Measurements from ENCODE around the gene ZSCAN2.
A peak's percentile ranks its signal among the peaks of the same experiment; 100 is the strongest.
"Not testable (repeated sequence)": the region's sequence is repeated elsewhere in the genome, so short reads cannot be mapped to it uniquely, and the experiment has no call there.

ZSCAN2 gene

GRCh38 chr15:84600687-84601554 is at the start of gene ZSCAN2:
Gene ZSCAN2, plus strand, starts transcription at chr15:84601009. Its CDS starts 2,919 bp downstream, at chr15:84603928.
- Histone ChIP-seq H3K4me1 (ENCODE audit: control insufficient read depth, insufficient read depth, low read length) (peaks cover 11% of the 10 kb centered on the region), H3K27ac (ENCODE audit: low read length) (no peak within 1 kb of the TSS), H3K36me3 (ENCODE audit: control insufficient read depth, insufficient read depth, low read length) (no peaks in the 10 kb centered on the region; the same call in 1 of the 2 replicates), H3K9me3 (ENCODE audit: control insufficient read depth, insufficient read depth, low read length) (no peaks in the 10 kb centered on the region), H3K27me3 (ENCODE audit: control insufficient read depth, insufficient read depth, low read length) (no peaks in the 10 kb centered on the region), H3K4me3 (ENCODE audit: low read length) (peak within 1 kb of the TSS; percentile 48)
- no CpG with 5 or more reads among the region's 68 CpGs for WGBS (ENCODE audit: insufficient coverage, insufficient read length)
- peak; percentile 92 for DNase-seq (ENCODE audit: low read depth, low spot score)

- not testable (repeated sequence) for H3K36me3 ChIP-seq (ENCODE audit: control insufficient read depth, insufficient read depth, low read length); H3K4me1 ChIP-seq (ENCODE audit: control insufficient read depth, insufficient read depth, low read length); H3K27ac ChIP-seq (ENCODE audit: low read length); H3K27me3 ChIP-seq (ENCODE audit: control insufficient read depth, insufficient read depth, low read length); H3K9me3 ChIP-seq (ENCODE audit: control insufficient read depth, insufficient read depth, low read length); DNase-seq (ENCODE audit: low read depth, low spot score); H3K4me3 ChIP-seq (ENCODE audit: low read length)
- WGBS (ENCODE audit: insufficient coverage, insufficient read length), result no CpG with 5 or more reads among the region's 2 CpGs
Measured at GRCh38 chr15:84551624-84552023, 49.2 kb upstream of the ZSCAN2 start.

- H3K9me3 ChIP-seq (ENCODE audit: control insufficient read depth, insufficient read depth, low read length), result no peaks in the 10 kb centered on the region
- no peaks in the 10 kb centered on the region for H3K4me1 ChIP-seq (ENCODE audit: control insufficient read depth, insufficient read depth, low read length)
- H3K27me3 ChIP-seq (ENCODE audit: control insufficient read depth, insufficient read depth, low read length), result no peaks in the 10 kb centered on the region
- H3K4me3 ChIP-seq (ENCODE audit: low read length), result no peak overlapping the region
- no CpG with 5 or more reads among the region's 1 CpG for WGBS (ENCODE audit: insufficient coverage, insufficient read length)
- H3K27ac ChIP-seq (ENCODE audit: low read length), result no peak overlapping the region
- DNase-seq (ENCODE audit: low read depth, low spot score), result no peak
- H3K36me3 ChIP-seq (ENCODE audit: control insufficient read depth, insufficient read depth, low read length), result no peaks in the 10 kb centered on the region
Measured at GRCh38 chr15:84552896-84553295, 47.9 kb upstream of the ZSCAN2 start.

- not testable (repeated sequence) for H3K36me3 ChIP-seq (ENCODE audit: control insufficient read depth, insufficient read depth, low read length); H3K27ac ChIP-seq (ENCODE audit: low read length); H3K4me3 ChIP-seq (ENCODE audit: low read length); H3K4me1 ChIP-seq (ENCODE audit: control insufficient read depth, insufficient read depth, low read length); H3K27me3 ChIP-seq (ENCODE audit: control insufficient read depth, insufficient read depth, low read length); DNase-seq (ENCODE audit: low read depth, low spot score); H3K9me3 ChIP-seq (ENCODE audit: control insufficient read depth, insufficient read depth, low read length)
- no CpG with 5 or more reads among the region's 3 CpGs for WGBS (ENCODE audit: insufficient coverage, insufficient read length)
Measured at GRCh38 chr15:84556690-84557089, 44.1 kb upstream of the ZSCAN2 start.

GRCh38 chr15:84568021-84568420 is 32.8 kb upstream of the ZSCAN2 start:
- DNase-seq (ENCODE audit: low read depth, low spot score); H3K4me1 ChIP-seq (ENCODE audit: control insufficient read depth, insufficient read depth, low read length); H3K27me3 ChIP-seq (ENCODE audit: control insufficient read depth, insufficient read depth, low read length); H3K4me3 ChIP-seq (ENCODE audit: low read length); H3K9me3 ChIP-seq (ENCODE audit: control insufficient read depth, insufficient read depth, low read length); H3K27ac ChIP-seq (ENCODE audit: low read length); H3K36me3 ChIP-seq (ENCODE audit: control insufficient read depth, insufficient read depth, low read length): not testable (repeated sequence)
- no CpG with 5 or more reads among the region's 6 CpGs for WGBS (ENCODE audit: insufficient coverage, insufficient read length)

GRCh38 chr15:84570164-84570735 is 30.6 kb upstream of the ZSCAN2 start:
- H3K9me3 ChIP-seq (ENCODE audit: control insufficient read depth, insufficient read depth, low read length), result no peaks in the 10 kb centered on the region
- no peak for DNase-seq (ENCODE audit: low read depth, low spot score)
- peak overlapping the region; percentile 85 for H3K4me3 ChIP-seq (ENCODE audit: low read length)
- H3K36me3 ChIP-seq (ENCODE audit: control insufficient read depth, insufficient read depth, low read length), result no peaks in the 10 kb centered on the region; the same call in 1 of the 2 replicates
- H3K27ac ChIP-seq (ENCODE audit: low read length), result no peak overlapping the region
- no peaks in the 10 kb centered on the region for H3K27me3 ChIP-seq (ENCODE audit: control insufficient read depth, insufficient read depth, low read length)
- no peaks in the 10 kb centered on the region for H3K4me1 ChIP-seq (ENCODE audit: control insufficient read depth, insufficient read depth, low read length)
- WGBS (ENCODE audit: insufficient coverage, insufficient read length), result no CpG with 5 or more reads among the region's 52 CpGs

- H3K36me3 ChIP-seq (ENCODE audit: control insufficient read depth, insufficient read depth, low read length), result no peaks in the 10 kb centered on the region; the same call in 1 of the 2 replicates
- H3K27me3 ChIP-seq (ENCODE audit: control insufficient read depth, insufficient read depth, low read length), result no peaks in the 10 kb centered on the region
- H3K27ac ChIP-seq (ENCODE audit: low read length), result no peak overlapping the region
- no peaks in the 10 kb centered on the region for H3K9me3 ChIP-seq (ENCODE audit: control insufficient read depth, insufficient read depth, low read length)
- no peak overlapping the region for H3K4me3 ChIP-seq (ENCODE audit: low read length)
- WGBS (ENCODE audit: insufficient coverage, insufficient read length), result no CpG with 5 or more reads among the region's 4 CpGs
- DNase-seq (ENCODE audit: low read depth, low spot score), result no peak
- H3K4me1 ChIP-seq (ENCODE audit: control insufficient read depth, insufficient read depth, low read length), result no peaks in the 10 kb centered on the region
Measured at GRCh38 chr15:84572231-84572630, 28.6 kb upstream of the ZSCAN2 start.

- Histone ChIP-seq H3K36me3 (ENCODE audit: control insufficient read depth, insufficient read depth, low read length) (no peaks in the 10 kb centered on the region), H3K9me3 (ENCODE audit: control insufficient read depth, insufficient read depth, low read length) (no peaks in the 10 kb centered on the region), H3K27ac (ENCODE audit: low read length) (no peak overlapping the region), H3K4me3 (ENCODE audit: low read length) (no peak overlapping the region), H3K27me3 (ENCODE audit: control insufficient read depth, insufficient read depth, low read length) (no peaks in the 10 kb centered on the region), H3K4me1 (ENCODE audit: control insufficient read depth, insufficient read depth, low read length) (no peaks in the 10 kb centered on the region)
- no peak for DNase-seq (ENCODE audit: low read depth, low spot score)
- no CpG with 5 or more reads among the region's 4 CpGs for WGBS (ENCODE audit: insufficient coverage, insufficient read length)
Measured at GRCh38 chr15:84575493-84575892, 25.3 kb upstream of the ZSCAN2 start.

GRCh38 chr15:84577891-84578290 is 22.9 kb upstream of the ZSCAN2 start:
- WGBS (ENCODE audit: insufficient coverage, insufficient read length), result no CpG with 5 or more reads among the region's 6 CpGs

GRCh38 chr15:84579261-84579721 is 21.5 kb upstream of the ZSCAN2 start:
- WGBS (ENCODE audit: insufficient coverage, insufficient read length), result no CpG with 5 or more reads among the region's 7 CpGs
- H3K27me3 ChIP-seq (ENCODE audit: control insufficient read depth, insufficient read depth, low read length); H3K9me3 ChIP-seq (ENCODE audit: control insufficient read depth, insufficient read depth, low read length); H3K4me1 ChIP-seq (ENCODE audit: control insufficient read depth, insufficient read depth, low read length); H3K36me3 ChIP-seq (ENCODE audit: control insufficient read depth, insufficient read depth, low read length); H3K4me3 ChIP-seq (ENCODE audit: low read length); H3K27ac ChIP-seq (ENCODE audit: low read length); DNase-seq (ENCODE audit: low read depth, low spot score): not testable (repeated sequence)

More at GRCh38 chr15:84577891-84578290, 22.9 kb upstream of the ZSCAN2 start:
- H3K4me3 ChIP-seq (ENCODE audit: low read length); DNase-seq (ENCODE audit: low read depth, low spot score); H3K4me1 ChIP-seq (ENCODE audit: control insufficient read depth, insufficient read depth, low read length); H3K36me3 ChIP-seq (ENCODE audit: control insufficient read depth, insufficient read depth, low read length); H3K27ac ChIP-seq (ENCODE audit: low read length); H3K27me3 ChIP-seq (ENCODE audit: control insufficient read depth, insufficient read depth, low read length); H3K9me3 ChIP-seq (ENCODE audit: control insufficient read depth, insufficient read depth, low read length): not testable (repeated sequence)

All from iPS DF 6.9 (cell line).